ENCODE data around the gene GAL3ST1.
"Not testable (repeated sequence)": the region's sequence is repeated elsewhere in the genome, so short reads cannot be mapped to it uniquely, and the experiment has no call there.

The GAL3ST1 gene

GRCh38 chr22:30592360-30592713 lies 17.9 kb upstream of the GAL3ST1 start:
- not testable (repeated sequence) for DNase-seq

- peak; percentile 93 for DNase-seq
These were observed 17.3 kb upstream of the GAL3ST1 start, which contains the start of gene PES1 for GRCh38 chr22:30591588-30592359. TSS of gene PES1 (minus strand) at chr22:30591910. CDS start at chr22:30591833, 77 bp downstream.

GRCh38 chr22:30591191-30591587 lies 16.7 kb upstream of the GAL3ST1 start:
- no peak for DNase-seq

GRCh38 chr22:30586414-30586813 lies 11.9 kb upstream of the GAL3ST1 start:
- DNase-seq, result no peak

GRCh38 chr22:30584441-30584840 lies 10.0 kb upstream of the GAL3ST1 start:
- no peak for DNase-seq

- no peak for DNase-seq
These were observed 8.5 kb upstream of the GAL3ST1 start for GRCh38 chr22:30582788-30583545.

- DNase-seq, result no peak
These were observed 7.6 kb upstream of the GAL3ST1 start for GRCh38 chr22:30582051-30582450.

GRCh38 chr22:30580896-30581295 lies 6.4 kb upstream of the GAL3ST1 start:
- DNase-seq, result no peak

- no peak for DNase-seq
These were observed 4.0 kb upstream of the GAL3ST1 start for GRCh38 chr22:30578481-30578880.

GRCh38 chr22:30575859-30576258 lies 1.4 kb upstream of the GAL3ST1 start:
- no peak for DNase-seq

- DNase-seq, result no peak
These were observed 669 bp upstream of the GAL3ST1 start for GRCh38 chr22:30574997-30575671.

- DNase-seq, result no peak
These were observed 821 bp downstream of the GAL3ST1 start for GRCh38 chr22:30573594-30574094.

- DNase-seq, result no peak
These were observed 1.4 kb downstream of the GAL3ST1 start for GRCh38 chr22:30572840-30573593.

GRCh38 chr22:30572210-30572609 lies 2.3 kb downstream of the GAL3ST1 start:
- no peak for DNase-seq

- no peak for DNase-seq
These were observed 4.7 kb downstream of the GAL3ST1 start for GRCh38 chr22:30569674-30570202.

GRCh38 chr22:30568137-30568805 lies 6.2 kb downstream of the GAL3ST1 start:
- no peak for DNase-seq

GRCh38 chr22:30567277-30567676 lies 7.2 kb downstream of the GAL3ST1 start:
- DNase-seq, result not testable (repeated sequence)

- no peak for DNase-seq
These were observed 8.3 kb downstream of the GAL3ST1 start for GRCh38 chr22:30566125-30566524.

GRCh38 chr22:30565341-30565740 lies 9.1 kb downstream of the GAL3ST1 start:
- no peak for DNase-seq

- DNase-seq, result no peak
These were observed 9.7 kb downstream of the GAL3ST1 start for GRCh38 chr22:30564761-30565119.

- no peak for DNase-seq
These were observed 10.3 kb downstream of the GAL3ST1 start for GRCh38 chr22:30564045-30564760.
